ENCODE measurements around the gene TBC1D17. TPM values are rescaled to one million over a fixed set of nuclear protein-coding genes. Genes with fewer than 3 reads are reported as not detected.

Gene TBC1D17
- total and polyA plus RNA-seq, 10 of the 15 experiments (the other 5 are each of a cell fraction or from before 2014, with no cell fraction given) = 0.42 to 20.4 (median 11.2) TPM

- H3K27ac ChIP-seq (ENCODE audit: control insufficient read depth, insufficient read depth) = peak overlapping the region; percentile 64; the same call in 1 of the 2 replicates
- CTCF ChIA-PET = interaction anchor here (2.1 kb wide), 1 partner anchor 18 kb away, joined by 6 read pairs; no protein-coding TSS in a partner anchor
- TF ChIP-seq BCL11A (IDR thresholded peaks at IDR 0.05; ENCODE audit: low read depth, low read length) (no peak), POLR2A (IDR thresholded peaks at IDR 0.05; ENCODE audit: low read depth, low read length) (peak; percentile 62), NKRF (conservative IDR thresholded peaks at IDR 0.05) (0 out of 2 replicates have a peak, but pooled peaks have one; percentile 14), SUZ12 (IDR thresholded peaks at IDR 0.05; ENCODE audit: unreplicated experiment) (no peak), ASH2L (IDR thresholded peaks at IDR 0.05; ENCODE audit: borderline replicate concordance, low read depth) (no peak), PBX3 (IDR thresholded peaks at IDR 0.05; ENCODE audit: insufficient replicate concordance, low read depth, low read length) (peak; percentile 14), SIN3A (IDR thresholded peaks at IDR 0.05; ENCODE audit: low read depth, low read length) (peak; percentile 31; the same call in 1 of the 2 replicates), CEBPZ (IDR thresholded peaks at IDR 0.05; ENCODE audit: low read depth, low read length) (no peak), PKNOX1 (IDR thresholded peaks at IDR 0.05) (peak; percentile 46; the same call in 1 of the 2 replicates), HSF1 (IDR thresholded peaks at IDR 0.05; ENCODE audit: low read depth, low read length) (peak; percentile 68; the same call in 1 of the 2 replicates), EGR1 (IDR thresholded peaks at IDR 0.05; ENCODE audit: borderline replicate concordance in 1 of 2, low read depth in 2 of 2, low read length in 2 of 2) (peak in 1 of 2 experiments; percentile 5; a peak in 1 of 3 replicates)
- in situ Hi-C loops (cut with MboI) (no loop called here), intact Hi-C loops (cut with micrococcal nuclease; ENCODE audit: unreplicated experiment) (loop anchor here (2.0 kb wide), 2 partner anchors 25 to 39 kb away; partner anchors contain the start of genes AKT1S1, FUZ and TBC1D17)
- FAIRE-seq (no peak), ATAC-seq (no peak), DNase-seq (ENCODE audit: low read depth, low spot score) (no peak)
- H3K27me3 ChIP-seq (replicated peaks in 1 of 2; ENCODE audit: control insufficient read depth in 2 of 2, insufficient read depth in 2 of 2, low read length in 1 of 2) = no peaks in the 10 kb centered on the region
- WGBS (ENCODE audit: insufficient coverage, insufficient replicate concordance, low lambda C conversion rate, missing lambda C conversion rate) = 16% methylated on average over 56 of the region's 78 CpGs
- H3K4me2 ChIP-seq (ENCODE audit: control insufficient read depth, insufficient read depth) = peak overlapping the region; percentile 94
- peaks cover 0 to 1% of the 10 kb centered on the region in 2 experiments; a peak in 1 of 4 replicates for H3K36me3 ChIP-seq (ENCODE audit: control insufficient read depth in 2 of 2, insufficient read depth in 2 of 2, low read length in 1 of 2)
- H3K9ac ChIP-seq (ENCODE audit: control insufficient read depth, insufficient read depth, low read length) = no peak overlapping the region; the same call in 1 of the 2 replicates
- BruUV-seq (replicated peaks) = no TSS peak
- H3K9me3 ChIP-seq (replicated peaks; ENCODE audit: control insufficient read depth, insufficient read depth, low read length) = peaks cover 5% of the 10 kb centered on the region; the same call in 2 of the 3 replicates
- H3K79me2 ChIP-seq (ENCODE audit: control insufficient read depth, insufficient read depth, low read length) = peaks cover 6% of the 10 kb centered on the region
- RAD21 ChIA-PET (ENCODE audit: unreplicated experiment) = interaction anchor here (0.6 kb wide), 1 partner anchor 38 kb away, joined by 3 read pairs; no protein-coding TSS in a partner anchor
- H4K20me1 ChIP-seq (ENCODE audit: control insufficient read depth, insufficient read depth) = no peaks in the 10 kb centered on the region
- SMC1A ChIA-PET (ENCODE audit: uncharacterized antibody, unreplicated experiment) = interaction anchor here (1.2 to 1.6 kb wide), 3 partner anchors 14 to 85 kb away, joined by 4 to 5 read pairs (median 5); no protein-coding TSS in a partner anchor
- POLR2A ChIA-PET = interaction anchor here (0.6 to 2.4 kb wide), 3 partner anchors 17 to 75 kb away, joined by 3 to 25 read pairs (median 11); partner anchors contain the start of gene MED25
- no peak overlapping the region; the same call in 1 of the 2 replicates for H2AFZ ChIP-seq (ENCODE audit: control insufficient read depth, low read depth, low read length)
- H3K4me1 ChIP-seq (ENCODE audit: control insufficient read depth, insufficient read depth, low read length) = peaks cover 26% of the 10 kb centered on the region
- H3K4me3 ChIP-seq = peak overlapping the region; percentile 71
These were observed 25.8 kb upstream of the TBC1D17 start for GRCh38 chr19:49851456-49852259.
